ENCODE data around the gene WWTR1. TPM values are rescaled to one million over a fixed set of nuclear protein-coding genes. Genes with fewer than 3 reads are reported as not detected.

WWTR1 gene
- 10 to 100 TPM in 11 of 12 donors, not detected in 1; 65.8 to 93.3 (median 77.5) TPM for polyA plus RNA-seq (ENCODE audit: insufficient read length in 12 of 12)
- long read RNA-seq, donor 1, transcript WWTR1-201 (7 exons, 2,103 nt) = major isoform, 6 of 33 reads
- long read RNA-seq, donor 1, partial matches to known transcripts = 26 of 33 reads
- long read RNA-seq, donor 1, other reads (novel, unspliced or antisense) = 0 of 33 reads
- long read RNA-seq, donor 2, transcript WWTR1-201 (7 exons, 2,103 nt) = major isoform, 16 of 67 reads
- long read RNA-seq, donor 2, partial matches to known transcripts = 49 of 67 reads
- long read RNA-seq, donor 2, other reads (novel, unspliced or antisense) = 0 of 67 reads
- long read RNA-seq, donor 3, transcript WWTR1-201 (7 exons, 2,103 nt) = major isoform, 9 of 9 reads
- long read RNA-seq, donor 3, partial matches to known transcripts = 0 of 9 reads
- long read RNA-seq, donor 3, other reads (novel, unspliced or antisense) = 0 of 9 reads
- long read RNA-seq, donor 4, partial matches to known transcripts = 0 of 5 reads
- long read RNA-seq, donor 4, other reads (novel, unspliced or antisense) = 0 of 5 reads
- long read RNA-seq, donor 5, transcript WWTR1-201 (7 exons, 2,103 nt) = major isoform, 11 of 19 reads
- long read RNA-seq, donor 5, partial matches to known transcripts = 6 of 19 reads
- long read RNA-seq, donor 5, other reads (novel, unspliced or antisense) = 0 of 19 reads
- long read RNA-seq, donor 6, transcript WWTR1-201 (7 exons, 2,103 nt) = major isoform, 5 of 5 reads
- long read RNA-seq, donor 6, partial matches to known transcripts = 0 of 5 reads
- long read RNA-seq, donor 6, other reads (novel, unspliced or antisense) = 0 of 5 reads
- long read RNA-seq, donor 7, partial matches to known transcripts = 0 of 4 reads
- long read RNA-seq, donor 7, other reads (novel, unspliced or antisense) = 0 of 4 reads
- long read RNA-seq, donor 8, transcript WWTR1-201 (7 exons, 2,103 nt) = major isoform, 14 of 37 reads
- long read RNA-seq, donor 8, partial matches to known transcripts = 19 of 37 reads
- long read RNA-seq, donor 8, other reads (novel, unspliced or antisense) = 0 of 37 reads
- long read RNA-seq, donor 9, transcript WWTR1-201 (7 exons, 2,103 nt) = major isoform, 5 of 5 reads
- long read RNA-seq, donor 9, partial matches to known transcripts = 0 of 5 reads
- long read RNA-seq, donor 9, other reads (novel, unspliced or antisense) = 0 of 5 reads
- long read RNA-seq, donor 10, transcript WWTR1-201 (7 exons, 2,103 nt) = major isoform, 14 of 25 reads
- long read RNA-seq, donor 10, partial matches to known transcripts = 10 of 25 reads
- long read RNA-seq, donor 10, other reads (novel, unspliced or antisense) = 0 of 25 reads
- long read RNA-seq, donor 11, transcript WWTR1-201 (7 exons, 2,103 nt) = major isoform, 9 of 21 reads
- long read RNA-seq, donor 11, partial matches to known transcripts = 11 of 21 reads
- long read RNA-seq, donor 11, other reads (novel, unspliced or antisense) = 0 of 21 reads

DNA sequence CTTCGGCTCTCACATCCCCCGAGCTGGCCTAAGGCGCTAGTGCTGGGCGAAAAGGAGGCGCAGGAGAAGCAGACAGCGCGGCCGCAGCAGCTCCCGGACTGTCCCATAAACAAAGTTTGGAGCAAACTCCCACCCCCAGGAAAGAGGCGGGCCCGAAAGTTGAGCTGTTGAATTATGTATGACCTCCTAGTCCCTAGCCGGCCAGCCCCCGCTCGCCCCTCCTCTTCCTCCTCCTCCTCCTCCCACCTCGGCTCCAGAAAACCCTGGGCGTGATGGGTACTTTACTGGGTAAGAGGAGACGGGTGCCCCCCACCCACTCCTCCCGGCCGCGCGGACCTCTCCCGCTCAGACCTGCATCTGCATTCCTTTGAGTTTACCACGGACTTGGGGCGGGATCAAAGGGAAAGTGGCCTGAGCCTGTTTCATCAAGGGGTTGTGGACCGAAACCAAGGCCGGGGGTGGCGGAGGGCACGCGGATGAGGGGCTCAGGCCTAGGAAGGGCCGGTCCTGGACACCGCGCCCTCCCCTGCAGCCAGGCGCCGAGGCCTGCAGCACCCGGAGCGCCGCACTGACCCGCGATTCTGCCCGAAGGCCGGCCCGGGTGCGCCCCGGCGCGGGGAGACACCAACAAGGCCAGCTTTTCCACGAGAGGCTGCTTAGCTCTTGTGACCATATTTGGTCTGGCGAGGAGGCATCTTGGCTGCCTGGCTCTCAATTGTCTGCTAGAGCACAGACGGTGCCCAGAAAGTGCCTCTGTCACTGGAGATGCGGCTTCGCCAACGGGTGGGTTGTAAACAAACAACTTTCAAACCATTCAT, at the start of gene WWTR1:
TSS of gene WWTR1 (minus strand) at position 100 of the 818 bp plus-strand sequence. CDS start 719 bp downstream, outside the sequence.
- DNase-seq = peak; percentile 93

DNA sequence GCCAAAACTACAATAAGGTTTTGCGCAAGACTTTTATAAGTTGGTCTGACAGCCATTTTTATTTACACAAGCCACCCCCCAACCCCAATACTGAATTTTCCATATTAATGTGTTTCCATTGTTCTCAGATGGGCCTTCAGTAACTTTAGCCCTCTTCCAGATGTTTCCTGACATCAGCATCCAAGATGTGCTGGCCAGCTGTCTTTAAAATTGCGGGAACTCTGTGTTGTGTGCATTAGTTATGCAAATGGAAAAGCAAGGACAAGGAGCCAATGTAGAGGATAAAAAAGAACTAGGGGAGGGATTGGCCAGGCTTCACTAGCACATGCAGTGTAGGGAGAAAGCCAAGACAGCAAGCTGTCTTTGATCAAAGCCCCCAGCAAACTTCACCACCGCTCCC, 49.1 kb upstream of the WWTR1 start:
- peak; percentile 92 for DNase-seq

DNA sequence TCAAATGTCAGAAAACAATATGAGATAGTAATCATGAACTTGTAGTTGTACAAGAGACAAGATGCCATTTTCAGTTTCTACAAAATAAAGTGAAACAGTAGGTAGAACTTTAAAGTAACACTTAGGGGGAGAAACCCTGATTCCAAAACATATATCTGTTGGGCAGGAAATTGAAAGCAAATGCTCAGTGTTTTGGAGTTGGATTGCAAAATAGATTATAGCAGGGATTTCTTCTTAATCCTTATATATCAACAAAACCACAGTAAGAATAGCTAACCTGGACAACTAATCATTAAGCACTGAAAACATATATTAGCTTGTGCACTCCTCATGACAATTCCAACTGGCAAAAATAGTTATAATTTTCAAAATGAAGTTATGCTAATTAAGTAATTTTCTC, 47.6 kb upstream of the WWTR1 start:
- DNase-seq = no peak

DNA sequence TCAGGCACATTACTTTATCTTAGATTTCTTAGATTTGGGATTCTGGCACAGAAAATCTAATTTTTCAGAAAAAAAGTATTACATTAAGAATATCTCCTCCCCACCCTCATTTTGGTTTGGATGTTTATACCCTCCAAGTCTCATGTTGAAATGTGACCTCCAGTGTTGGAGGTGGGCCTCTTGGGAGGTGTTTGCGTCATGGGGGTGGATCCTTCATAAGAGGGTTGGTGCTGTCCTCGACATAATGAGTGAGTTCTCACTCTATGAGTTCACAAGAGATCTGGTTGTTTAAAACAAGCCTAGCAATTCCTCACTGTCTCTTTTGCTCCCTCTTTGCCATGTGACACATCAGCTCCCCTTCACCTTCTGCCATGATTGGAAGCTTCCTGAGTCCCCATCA, 45.6 kb upstream of the WWTR1 start:
- DNase-seq = no peak

DNA sequence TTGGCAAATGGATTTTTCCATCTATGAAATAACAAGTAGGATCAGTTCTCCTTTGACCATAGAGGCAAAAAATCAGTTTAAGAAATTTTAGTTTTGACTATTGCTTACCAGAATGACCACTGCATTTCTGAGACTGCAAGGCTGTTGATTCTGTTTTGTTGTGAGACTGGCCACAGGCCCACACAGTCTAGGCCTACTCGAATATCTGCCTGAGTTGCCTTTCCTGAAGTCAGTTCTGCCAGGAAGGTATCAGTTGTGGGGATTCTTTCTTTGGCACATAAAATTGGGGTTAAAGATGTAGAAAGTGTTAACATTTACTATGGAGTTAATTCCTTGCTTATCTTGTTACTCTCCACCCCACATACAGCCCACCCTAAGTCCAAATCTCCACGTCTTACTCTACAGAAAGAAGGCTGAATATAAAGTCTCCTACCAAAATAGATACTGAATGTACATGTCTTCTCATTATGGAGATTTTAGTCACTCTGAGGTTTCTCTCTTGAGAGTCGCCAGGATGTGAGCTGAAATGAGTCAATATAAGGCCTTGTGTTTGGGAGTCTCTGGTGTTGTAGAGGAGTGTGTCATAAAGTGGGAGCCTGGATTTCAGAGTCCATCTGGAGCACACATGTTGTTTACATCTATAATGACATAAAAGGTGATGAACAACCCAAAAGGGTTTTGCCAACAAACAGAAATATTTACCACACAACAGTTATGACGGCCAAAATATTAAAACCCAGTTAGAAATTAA, 45.0 kb upstream of the WWTR1 start:
- DNase-seq = peak; percentile 22

DNA sequence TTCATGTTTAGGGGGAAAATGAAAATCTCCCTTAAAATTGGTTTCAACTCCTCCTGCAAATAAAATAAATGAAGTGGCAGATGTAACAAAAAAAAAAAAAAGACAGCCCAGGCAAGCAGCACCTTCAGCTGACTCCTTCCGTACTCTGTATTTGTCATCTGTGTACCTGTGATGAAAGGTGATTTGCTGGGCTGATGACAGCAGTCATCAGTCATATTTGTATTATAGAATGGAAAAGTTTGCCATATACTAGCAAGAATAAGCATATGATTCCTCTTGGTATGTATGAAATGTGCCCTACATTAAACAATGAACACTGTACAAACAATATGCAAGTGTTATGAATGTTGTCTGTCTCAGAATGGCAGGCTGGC, 44.1 kb upstream of the WWTR1 start:
- DNase-seq = no peak

DNA sequence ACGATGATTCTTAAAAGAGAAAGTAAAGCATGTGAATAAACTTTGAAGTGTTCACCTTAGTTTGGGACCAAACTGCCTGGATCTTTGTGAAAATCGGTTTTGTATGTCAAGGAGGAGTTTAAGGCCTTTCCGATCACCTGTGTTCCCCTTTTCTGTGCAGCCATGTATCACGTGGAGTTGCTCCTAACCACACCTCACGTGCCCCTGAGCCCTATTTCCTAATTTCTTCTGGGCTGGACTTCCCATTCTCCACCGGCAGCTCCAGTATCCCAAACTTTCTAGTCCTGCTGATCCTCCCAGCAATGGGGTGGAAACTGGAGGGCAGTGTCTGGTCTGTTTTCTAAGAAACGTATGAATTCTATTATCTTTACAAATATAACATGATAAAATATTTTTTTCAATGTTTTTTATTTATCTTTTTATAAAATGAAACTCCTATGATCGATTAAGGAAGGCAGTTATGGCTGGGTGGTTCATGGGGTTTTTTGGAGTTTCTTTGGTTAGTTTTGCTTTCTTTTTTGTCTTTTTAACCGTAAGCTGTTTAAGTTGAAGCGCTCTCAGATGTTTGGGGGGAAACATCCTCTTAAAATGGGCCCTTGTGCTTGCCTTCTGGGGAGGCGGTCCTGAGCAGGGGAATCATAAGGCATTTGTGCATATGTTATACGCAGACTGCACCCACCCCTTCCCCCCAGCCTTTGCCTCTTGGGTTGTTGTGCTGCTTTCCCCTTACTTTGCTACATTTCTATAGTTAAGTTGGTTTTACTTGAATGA, 43.6 kb upstream of the WWTR1 start:
- DNase-seq = no peak

DNA sequence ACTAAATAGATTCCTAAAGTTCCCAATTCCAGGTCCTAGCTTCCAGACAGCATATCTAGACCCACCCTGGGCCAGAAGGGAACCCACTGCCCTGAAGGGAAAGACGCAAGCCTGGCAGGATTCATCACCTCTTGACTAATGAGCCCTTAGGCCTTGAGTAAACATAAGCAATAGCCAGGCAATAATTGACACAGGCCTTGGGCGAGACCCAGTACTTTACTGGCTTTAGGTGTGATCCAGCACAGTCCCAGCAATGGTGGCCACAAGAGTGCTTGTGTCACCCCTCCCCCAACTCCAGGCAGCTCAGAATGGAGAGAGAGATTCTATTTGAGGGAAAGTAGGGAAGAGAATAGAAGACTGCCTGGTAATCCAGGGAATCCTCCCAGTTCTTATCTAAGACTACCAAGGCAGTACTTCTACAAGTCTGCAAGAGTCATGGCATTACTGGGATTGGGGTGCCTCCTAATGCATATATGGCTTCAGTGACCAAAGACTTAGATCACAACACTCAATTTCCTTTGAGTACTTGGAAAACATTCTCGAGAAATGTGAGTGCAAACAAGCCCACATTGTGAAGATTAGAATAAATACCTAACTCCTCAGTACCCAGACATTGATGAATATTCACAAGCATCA, 30.4 kb upstream of the WWTR1 start:
- no peak for DNase-seq

DNA sequence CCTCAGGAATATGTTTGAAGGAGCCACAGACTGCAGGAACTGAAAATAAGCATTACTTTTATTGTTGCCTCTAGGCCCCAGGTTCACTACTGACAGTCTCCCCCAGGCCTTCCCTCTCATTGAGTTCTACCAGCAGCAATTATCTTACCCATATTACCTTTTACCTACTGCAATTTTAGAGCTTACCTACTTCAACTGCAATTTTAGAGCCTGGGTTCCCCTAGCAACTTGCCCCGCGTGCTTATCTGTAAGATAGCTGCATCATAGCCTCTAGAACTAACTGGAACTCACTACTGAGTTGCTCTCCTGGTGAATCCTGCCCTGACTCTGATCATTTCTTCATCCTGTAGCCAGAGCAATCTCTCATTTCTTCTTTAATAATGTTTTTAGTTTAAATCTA, 29.2 kb upstream of the WWTR1 start:
- DNase-seq = no peak

DNA sequence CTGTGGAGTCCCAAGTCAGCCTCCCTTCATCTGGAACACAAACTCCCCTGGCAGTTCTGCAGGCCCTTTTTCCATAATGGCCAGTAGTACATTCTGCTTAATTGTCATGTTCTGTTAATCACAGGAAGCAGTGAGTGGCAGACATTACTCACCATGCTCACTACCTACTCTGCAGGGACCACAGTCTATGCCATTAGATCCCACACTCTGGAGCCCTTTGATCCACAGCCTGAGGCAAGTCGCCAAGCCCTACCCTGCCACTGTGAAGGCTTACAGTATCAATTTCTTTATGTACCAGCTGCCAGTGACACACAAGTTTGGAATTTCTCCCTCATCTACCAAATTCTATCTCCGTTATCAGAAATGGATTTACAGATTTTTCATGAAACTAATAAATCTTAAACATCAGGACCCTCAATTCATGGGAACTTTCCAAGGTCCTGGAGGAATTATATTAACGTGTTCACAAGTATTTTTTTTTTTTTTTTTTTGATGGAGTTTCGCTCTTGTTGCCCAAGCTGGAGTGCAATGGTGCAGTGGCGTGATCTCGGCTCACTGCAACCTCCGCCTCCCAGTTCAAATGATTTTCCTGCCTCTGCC, 20.6 kb upstream of the WWTR1 start:
- DNase-seq = no peak

DNA sequence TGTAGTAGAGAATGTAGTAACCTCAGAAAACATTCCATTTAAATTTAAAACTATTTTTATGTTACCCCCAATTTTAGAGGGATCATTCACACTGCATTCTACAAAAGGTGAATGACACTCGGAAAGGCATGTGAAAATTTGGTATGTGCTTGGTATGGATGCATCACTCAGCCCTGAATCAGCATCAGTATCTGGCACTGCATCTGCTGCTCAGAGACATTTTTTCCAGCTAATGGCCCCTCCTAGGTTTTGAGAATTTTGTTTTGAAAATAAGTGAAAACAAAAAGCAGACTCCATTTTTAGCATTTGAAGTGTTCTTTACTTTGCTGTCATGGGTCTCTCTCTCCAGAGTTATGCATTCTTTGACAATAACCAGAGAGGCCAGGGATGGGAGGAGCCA, 15.6 kb upstream of the WWTR1 start:
- DNase-seq = no peak

DNA sequence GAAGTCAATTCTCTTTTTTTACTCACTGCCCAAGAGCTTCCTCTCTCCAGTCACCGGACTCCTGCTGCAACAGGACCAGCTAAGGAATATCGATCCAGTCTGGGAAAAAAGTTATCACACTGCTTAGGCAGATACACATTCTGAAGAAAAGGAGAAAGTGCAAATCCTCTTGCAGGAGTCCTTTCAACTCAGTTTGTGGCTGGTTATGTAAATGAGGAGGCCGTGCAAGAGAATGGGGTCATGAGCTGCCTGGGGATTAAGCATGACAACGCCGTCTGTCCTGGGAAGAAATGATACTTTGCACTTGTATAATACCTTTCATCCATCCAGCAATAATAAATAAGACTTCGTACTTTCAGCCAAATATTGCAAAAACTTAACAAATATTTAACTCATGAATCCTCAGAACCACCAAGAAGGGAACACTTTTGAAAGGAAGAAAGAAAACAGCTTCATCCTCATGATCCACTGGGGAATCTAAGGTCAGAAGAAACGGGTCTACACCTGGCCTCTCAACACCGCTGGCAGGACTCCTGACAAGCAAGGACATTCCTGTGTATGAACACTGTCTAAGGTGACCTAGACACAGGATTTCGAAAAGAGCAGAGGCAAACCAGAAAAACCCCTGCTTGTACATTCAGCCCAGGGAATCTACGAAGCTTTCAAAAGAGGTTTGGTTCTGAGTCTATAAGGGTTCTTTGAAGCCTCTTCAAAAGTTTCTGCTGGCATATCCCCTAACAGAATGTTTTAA, 13.1 kb upstream of the WWTR1 start:
- DNase-seq = no peak

DNA sequence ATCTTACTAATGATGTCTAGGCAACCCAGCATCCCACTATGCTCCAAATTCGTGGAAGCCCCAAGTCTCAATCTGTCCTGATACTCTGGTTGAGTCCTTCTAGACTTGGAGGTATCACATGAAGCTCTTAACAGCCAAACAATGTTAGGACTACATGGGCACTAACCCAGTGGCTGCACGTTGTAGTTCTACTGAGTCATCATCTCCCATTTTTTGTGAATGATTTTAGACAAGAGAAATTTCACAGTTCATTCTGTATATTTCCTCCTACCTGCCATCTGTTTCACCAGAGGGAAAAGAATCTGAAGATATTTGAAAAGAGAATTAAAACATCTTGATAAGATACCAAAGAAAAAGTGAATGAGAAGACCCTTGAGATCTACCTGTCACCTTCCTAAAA, 9.8 kb upstream of the WWTR1 start:
- DNase-seq = no peak

DNA sequence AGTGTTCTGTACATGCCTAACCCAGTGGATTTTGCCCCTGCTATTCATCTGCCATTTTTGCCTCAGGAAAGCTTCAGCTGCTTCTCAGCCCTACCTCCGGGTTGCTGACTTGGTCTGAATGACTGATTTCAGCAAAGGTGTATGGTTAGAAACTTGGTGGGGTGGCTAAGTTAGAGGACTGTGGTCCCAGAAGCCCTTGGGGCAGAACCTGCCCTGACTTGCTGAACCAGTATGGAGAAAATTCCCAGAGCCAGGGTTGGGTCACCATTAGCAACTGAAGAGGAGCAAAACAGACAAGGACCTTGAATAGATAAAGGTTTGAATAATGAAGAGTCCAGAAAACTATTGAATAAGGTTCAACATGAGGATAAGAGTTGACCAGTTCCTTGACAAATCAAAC, 6.1 kb upstream of the WWTR1 start:
- DNase-seq = no peak

DNA sequence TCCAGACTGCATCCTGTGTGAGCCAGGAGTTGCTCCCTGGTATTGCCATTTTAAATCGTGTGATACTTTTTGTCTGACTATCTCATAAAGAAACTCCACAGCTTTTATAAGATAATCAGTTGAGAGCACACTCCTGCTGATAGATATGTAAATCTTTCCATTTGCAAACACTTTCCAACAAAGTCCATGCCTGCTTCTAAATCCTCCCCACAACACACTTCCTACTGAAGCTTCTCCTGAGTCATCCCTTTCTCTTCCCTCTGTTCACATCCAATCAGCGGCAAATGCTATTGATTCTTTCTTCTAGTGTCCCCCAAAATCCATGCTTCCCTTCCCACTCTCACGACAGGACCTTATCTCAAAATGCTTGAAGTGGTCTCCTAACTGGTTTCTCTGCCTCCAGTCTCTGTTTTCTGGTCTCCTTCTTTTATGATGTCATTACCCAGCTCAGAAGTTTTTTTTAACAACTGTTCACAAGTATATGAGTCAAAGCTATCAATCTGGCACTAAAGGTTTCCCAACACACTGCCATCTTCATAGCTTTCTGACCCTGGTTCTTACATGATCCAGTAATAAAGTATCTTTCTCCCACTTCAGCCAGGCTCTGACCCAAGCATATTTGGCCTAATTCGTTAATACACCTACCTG, 4.5 kb upstream of the WWTR1 start:
- DNase-seq = no peak

DNA sequence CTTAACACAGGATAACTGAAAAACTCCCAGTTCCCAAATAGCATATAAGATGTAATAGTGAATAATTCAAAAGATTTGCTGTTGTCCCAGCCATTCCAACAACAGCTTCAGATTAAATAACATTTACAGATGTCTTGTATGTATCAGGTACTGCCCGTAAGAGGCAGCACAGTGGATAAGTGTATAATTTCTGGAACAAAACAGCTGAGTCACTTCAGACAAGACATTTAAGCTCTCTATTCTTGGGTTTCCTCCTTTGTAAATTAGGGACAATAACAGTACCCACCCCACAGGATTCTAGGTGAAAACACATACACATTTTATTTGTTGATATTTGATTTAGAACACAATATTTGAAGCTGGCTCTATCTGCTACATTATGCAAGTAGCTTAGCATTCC, 2.6 kb upstream of the WWTR1 start:
- DNase-seq = no peak

All from muscle of arm (tissue), 14 donors.